ENCODE data around the gene RNF130. TPM values are rescaled to one million over a fixed set of nuclear protein-coding genes. Genes with fewer than 3 reads are reported as not detected.

Gene RNF130
- total RNA-seq = 61.3 TPM

- peak; percentile 97 for DNase-seq
Observed at GRCh38 chr5:180071531-180072255, at the start of gene RNF130. Gene RNF130 (minus strand): TSS chr5:180071759. CDS start chr5:180071702, 57 bp downstream.

GRCh38 chr5:180120237-180121101, 48.9 kb upstream of the RNF130 start:
- no peak for DNase-seq

GRCh38 chr5:180119903-180120236, 48.3 kb upstream of the RNF130 start:
- no peak for DNase-seq

GRCh38 chr5:180119031-180119902, 47.7 kb upstream of the RNF130 start:
- DNase-seq = no peak

- no peak for DNase-seq
Observed at GRCh38 chr5:180118391-180118791, 46.8 kb upstream of the RNF130 start.

- DNase-seq = no peak
Observed at GRCh38 chr5:180117000-180117725, 45.6 kb upstream of the RNF130 start.

GRCh38 chr5:180116077-180116999, 44.8 kb upstream of the RNF130 start:
- no peak for DNase-seq

GRCh38 chr5:180115326-180116076, 43.9 kb upstream of the RNF130 start:
- no peak for DNase-seq

GRCh38 chr5:180114304-180115003, 42.9 kb upstream of the RNF130 start:
- DNase-seq = no peak

GRCh38 chr5:180113660-180114303, 42.2 kb upstream of the RNF130 start:
- no peak for DNase-seq

- DNase-seq = no peak
Observed at GRCh38 chr5:180112181-180112861, 40.8 kb upstream of the RNF130 start.

- no peak for DNase-seq
Observed at GRCh38 chr5:180111273-180112002, 39.9 kb upstream of the RNF130 start.

GRCh38 chr5:180109920-180110319, 38.4 kb upstream of the RNF130 start:
- no peak for DNase-seq

GRCh38 chr5:180107005-180107404, 35.4 kb upstream of the RNF130 start:
- no peak for DNase-seq

- DNase-seq = no peak
Observed at GRCh38 chr5:180105827-180106312, 34.3 kb upstream of the RNF130 start.

- DNase-seq = no peak
Observed at GRCh38 chr5:180104168-180104530, 32.6 kb upstream of the RNF130 start.

- DNase-seq = no peak
Observed at GRCh38 chr5:180103487-180104167, 32.1 kb upstream of the RNF130 start.

Measured in tongue (tissue), 2 donors.